Tibial nerve (tissue), 4 donors: ENCODE measurements around the gene CXCR6. TPM values are rescaled to one million over a fixed set of nuclear protein-coding genes. Genes with fewer than 3 reads are reported as not detected.

Source experiments
- DNase-seq, 2 donors: peaks; one replicate each; pipeline ENCODE4 v3.0.0-alpha.2; 2019; ENCODE audit warnings: low spot score in 2 of 2
- H3K27ac ChIP-seq, 4 donors: fragments of 200-600 bp; sonication (generic) in 3 of 4; one replicate each; pipeline ENCODE4 v1.5.1; 2017 to 2019; ENCODE audit warnings: mild to moderate bottlenecking in 1 of 4
- H3K27me3 ChIP-seq, 2 donors: fragments of 200-600 bp; sonication (generic) in 1 of 2; one replicate each; pipeline versions ENCODE4 v1.5.1 to v1.6.0; 2017 to 2019
- H3K36me3 ChIP-seq, 3 donors: fragments of 200-600 bp; sonication (generic); one replicate each; pipeline ENCODE4 v1.5.1; 2018 to 2019
- H3K4me1 ChIP-seq, 4 donors: fragments of 200-600 bp; sonication (generic) in 3 of 4; one replicate each; pipeline ENCODE4 v1.5.1; 2017 to 2019
- H3K4me3 ChIP-seq, 4 donors: fragments of 200-600 bp; sonication (generic) in 3 of 4; one replicate each; pipeline ENCODE4 v1.5.1; 2017 to 2019; ENCODE audit warnings: mild to moderate bottlenecking in 1 of 4, moderate library complexity in 1 of 4
- H3K9me3 ChIP-seq, 4 donors: fragments of 200-600 bp; sonication (generic) in 3 of 4; one replicate each; pipeline ENCODE4 v1.5.1; 2017 to 2019
- EP300 ChIP-seq, 2 donors: sonication (generic); formaldehyde crosslinking; IDR thresholded peaks; one replicate each; pipeline ENCODE4 v1.6.1; 2017; ENCODE audit warnings: antibody characterized with exemption in 2 of 2, mild to moderate bottlenecking in 1 of 2
- POLR2A ChIP-seq, 2 donors: fragments of 450-650 bp; IDR thresholded peaks; one replicate each; pipeline ENCODE4 v1.6.1; 2017; ENCODE audit warnings: antibody characterized with exemption in 2 of 2, mild to moderate bottlenecking in 2 of 2, moderate library complexity in 2 of 2
- WGBS, 2 donors: methylation state at CpG; one replicate each; pipeline ENCODE4 v1.1.5; 2018; 5-methylcytosine and 5-hydroxymethylcytosine counted together
- total RNA-seq, 4 donors: library from RNA; depleted of rRNA; stranded (reverse); fragments of >200 nt; gene quantifications; one replicate each; pipeline ENCODE4 v1.1.0, GENCODE V29; 2016
- TF ChIP-seq, protein P1 (sequence below), 5 experiments: fragments of 200-600 bp in 3 of 5; fragments of 450-650 bp in 2 of 5; sonication (generic) in 3 of 5; IDR thresholded peaks; one replicate each; pipeline ENCODE4 v1.5.1; 2016 to 2019; ENCODE audit warnings: antibody characterized with exemption in 5 of 5, mild to moderate bottlenecking in 3 of 5, moderate library complexity in 2 of 5

Gene CXCR6
- total RNA-seq = 1 to 10 TPM in 2 of 4 donors, under 1 TPM in 1, not detected in 1; 0.87 to 2.7 (median 2.1) TPM

DNA sequence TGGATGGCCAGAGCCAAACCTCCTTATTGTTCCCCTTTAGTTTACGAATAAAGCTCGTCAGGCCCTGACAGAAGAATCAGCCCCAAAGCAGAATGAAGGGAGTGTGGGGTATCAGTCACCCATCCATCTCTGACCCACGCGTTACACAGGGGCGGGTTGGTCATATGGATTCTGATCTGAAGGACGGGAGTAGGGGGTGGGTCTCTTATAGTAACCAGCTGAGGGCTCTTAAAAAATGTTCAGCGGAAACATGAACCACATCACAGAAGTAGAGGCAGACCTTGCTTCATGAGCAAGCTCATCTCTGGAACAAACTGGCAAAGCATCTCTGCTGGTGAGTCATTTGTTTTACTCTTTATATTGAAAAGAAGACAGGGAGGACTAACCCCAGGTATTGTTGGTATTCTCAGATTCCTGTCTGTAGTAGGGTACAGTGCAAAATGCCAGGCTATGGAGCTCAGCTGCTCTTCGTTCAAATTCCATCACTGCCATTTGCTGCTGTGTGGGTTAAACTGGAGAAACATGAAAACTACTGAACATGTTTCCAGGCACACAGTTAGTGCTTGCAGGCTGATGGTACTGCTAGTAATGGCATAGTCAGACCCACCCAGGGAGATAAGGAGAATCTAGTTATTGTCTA, at the start of gene CXCR6:
Gene CXCR6, plus strand, starts transcription at position 258 of the 640 bp plus-strand sequence. CDS start 3,018 bp downstream, outside the sequence.
- no peak for DNase-seq
- H3K4me3 ChIP-seq = no peak within 1 kb of the TSS
- no peak for TF ChIP-seq EP300 (IDR thresholded peaks at IDR 0.05)
- TF ChIP-seq, protein P1, sequence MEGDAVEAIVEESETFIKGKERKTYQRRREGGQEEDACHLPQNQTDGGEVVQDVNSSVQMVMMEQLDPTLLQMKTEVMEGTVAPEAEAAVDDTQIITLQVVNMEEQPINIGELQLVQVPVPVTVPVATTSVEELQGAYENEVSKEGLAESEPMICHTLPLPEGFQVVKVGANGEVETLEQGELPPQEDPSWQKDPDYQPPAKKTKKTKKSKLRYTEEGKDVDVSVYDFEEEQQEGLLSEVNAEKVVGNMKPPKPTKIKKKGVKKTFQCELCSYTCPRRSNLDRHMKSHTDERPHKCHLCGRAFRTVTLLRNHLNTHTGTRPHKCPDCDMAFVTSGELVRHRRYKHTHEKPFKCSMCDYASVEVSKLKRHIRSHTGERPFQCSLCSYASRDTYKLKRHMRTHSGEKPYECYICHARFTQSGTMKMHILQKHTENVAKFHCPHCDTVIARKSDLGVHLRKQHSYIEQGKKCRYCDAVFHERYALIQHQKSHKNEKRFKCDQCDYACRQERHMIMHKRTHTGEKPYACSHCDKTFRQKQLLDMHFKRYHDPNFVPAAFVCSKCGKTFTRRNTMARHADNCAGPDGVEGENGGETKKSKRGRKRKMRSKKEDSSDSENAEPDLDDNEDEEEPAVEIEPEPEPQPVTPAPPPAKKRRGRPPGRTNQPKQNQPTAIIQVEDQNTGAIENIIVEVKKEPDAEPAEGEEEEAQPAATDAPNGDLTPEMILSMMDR (IDR thresholded peaks at IDR 0.05) = no peak
- TF ChIP-seq POLR2A (IDR thresholded peaks at IDR 0.05) = no peak
- H3K4me1 ChIP-seq = peaks cover 0 to 7% (median 0%) of the 10 kb centered on the region in 4 donors
- WGBS, 2 donors = 91 to 95% methylated on average over 8 of the region's 8 CpGs
- H3K36me3 ChIP-seq = peaks cover 0 to 76% (median 0%) of the 10 kb centered on the region in 3 donors
- peak within 1 kb of the TSS in 1 of 4 donors; percentile 40 for H3K27ac ChIP-seq
- H3K27me3 ChIP-seq = no peaks in the 10 kb centered on the region
- peaks cover 0 to 6% (median 0%) of the 10 kb centered on the region in 4 donors for H3K9me3 ChIP-seq

DNA sequence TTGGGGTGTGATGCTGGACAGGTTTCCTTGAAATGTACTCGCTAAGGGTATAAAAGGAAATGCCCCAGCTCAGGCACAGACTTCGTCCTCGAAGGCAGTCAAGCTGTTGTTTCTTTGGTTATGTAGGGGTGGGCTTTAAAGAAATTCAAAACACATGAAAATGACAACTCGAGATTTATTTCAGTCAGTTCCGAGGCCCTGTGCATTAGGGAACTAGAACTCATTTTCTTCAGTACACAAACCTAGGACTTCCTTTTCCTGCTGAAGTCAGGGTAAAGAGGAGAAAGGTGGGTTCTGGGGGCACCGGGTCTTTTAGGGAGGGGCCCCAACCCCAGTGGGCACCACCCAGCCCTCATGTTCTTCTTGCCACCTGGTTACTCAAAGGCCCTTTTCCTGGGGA, 49.2 kb upstream of the CXCR6 start:
- no peaks in the 10 kb centered on the region for H3K9me3 ChIP-seq
- 75 to 79% methylated on average over 6 of the region's 6 CpGs for WGBS, 2 donors
- no peaks in the 10 kb centered on the region for H3K36me3 ChIP-seq
- DNase-seq = no peak
- TF ChIP-seq POLR2A (IDR thresholded peaks at IDR 0.05) = no peak
- TF ChIP-seq, protein P1 (IDR thresholded peaks at IDR 0.05) = no peak
- no peak for TF ChIP-seq EP300 (IDR thresholded peaks at IDR 0.05)
- no peaks in the 10 kb centered on the region for H3K4me1 ChIP-seq
- no peak overlapping the region for H3K27ac ChIP-seq
- H3K4me3 ChIP-seq = no peak overlapping the region
- H3K27me3 ChIP-seq = no peaks in the 10 kb centered on the region

- H3K27me3 ChIP-seq = no peaks in the 10 kb centered on the region
- H3K27ac ChIP-seq = no peak overlapping the region
- H3K4me1 ChIP-seq = no peaks in the 10 kb centered on the region
- no peak overlapping the region for H3K4me3 ChIP-seq
- no peaks in the 10 kb centered on the region for H3K36me3 ChIP-seq
- no peak for DNase-seq
- no peaks in the 10 kb centered on the region for H3K9me3 ChIP-seq
- TF ChIP-seq, protein P1 (IDR thresholded peaks at IDR 0.05) = no peak
- TF ChIP-seq POLR2A (IDR thresholded peaks at IDR 0.05) (no peak), EP300 (IDR thresholded peaks at IDR 0.05) (no peak)
- WGBS, 2 donors = 90 to 96% methylated on average over 5 of the region's 5 CpGs
Observed at GRCh38 chr3:45895686-45896468, 47.4 kb upstream of the CXCR6 start.

DNA sequence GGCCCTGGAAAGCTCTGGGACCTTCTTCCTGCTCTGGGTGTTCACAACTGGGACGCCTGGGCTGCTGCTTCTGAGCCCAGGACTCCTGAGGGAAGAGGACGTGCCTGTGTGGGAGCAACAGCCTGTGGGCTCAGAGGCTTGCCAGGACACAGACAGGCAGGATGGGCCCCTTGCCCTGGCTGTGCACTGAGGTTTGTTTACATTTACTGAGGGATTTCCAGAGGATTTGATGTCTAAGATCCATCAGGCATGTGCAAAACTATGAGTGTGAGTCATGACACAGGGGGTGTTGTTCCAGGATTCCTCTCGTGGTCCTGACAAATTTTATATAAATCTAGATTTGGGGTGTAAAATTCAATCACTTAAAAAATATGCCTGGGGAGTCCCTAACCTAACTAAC, 46.3 kb upstream of the CXCR6 start:
- H3K4me1 ChIP-seq = no peaks in the 10 kb centered on the region
- H3K27ac ChIP-seq = no peak overlapping the region
- 51 to 63% methylated on average over 3 of the region's 3 CpGs for WGBS, 2 donors
- no peaks in the 10 kb centered on the region for H3K9me3 ChIP-seq
- no peak for DNase-seq
- TF ChIP-seq POLR2A (IDR thresholded peaks at IDR 0.05) = no peak
- no peak for TF ChIP-seq EP300 (IDR thresholded peaks at IDR 0.05)
- TF ChIP-seq, protein P1 (IDR thresholded peaks at IDR 0.05) = no peak
- no peaks in the 10 kb centered on the region for H3K36me3 ChIP-seq
- H3K4me3 ChIP-seq = no peak overlapping the region
- no peaks in the 10 kb centered on the region for H3K27me3 ChIP-seq

DNA sequence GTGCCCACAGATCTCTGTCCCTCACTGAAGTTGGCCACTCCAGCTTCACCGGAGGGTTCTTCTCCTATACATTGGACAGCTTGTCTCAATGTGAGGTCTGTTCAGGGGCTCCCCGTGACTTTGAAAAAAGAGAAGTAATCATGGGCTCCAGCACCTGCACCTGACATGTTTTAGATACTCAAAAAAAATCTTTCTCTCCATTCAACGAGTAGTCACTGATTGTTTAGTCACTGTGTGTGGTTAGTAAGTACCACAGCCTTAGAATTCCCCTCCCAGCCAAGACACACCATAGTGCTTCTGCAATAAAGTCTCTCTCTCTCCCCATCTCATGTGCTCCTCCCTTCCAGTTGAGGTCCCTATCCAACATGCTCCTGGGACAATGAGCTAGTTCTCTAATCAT, 38.3 kb upstream of the CXCR6 start:
- 88 to 91% methylated on average over 3 of the region's 3 CpGs for WGBS, 2 donors

More for the DNA sequence above, 38.3 kb upstream of the CXCR6 start:
- DNase-seq = no peak
- no peak overlapping the region for H3K4me3 ChIP-seq
- TF ChIP-seq, protein P1 (IDR thresholded peaks at IDR 0.05) = no peak
- TF ChIP-seq EP300 (IDR thresholded peaks at IDR 0.05) (no peak), POLR2A (IDR thresholded peaks at IDR 0.05) (no peak)
- H3K36me3 ChIP-seq = peaks cover 0 to 43% (median 0%) of the 10 kb centered on the region in 3 donors
- H3K27ac ChIP-seq = no peak overlapping the region
- H3K4me1 ChIP-seq = no peaks in the 10 kb centered on the region
- no peaks in the 10 kb centered on the region for H3K9me3 ChIP-seq
- no peaks in the 10 kb centered on the region for H3K27me3 ChIP-seq
